GM19397 (cell line): ENCODE data around the gene CACNA1D.
"Not testable (repeated sequence)": the region's sequence is repeated elsewhere in the genome, so short reads cannot be mapped to it uniquely, and the experiment has no call there.

Source experiments
- ATAC-seq: cut with Tn5 transposase; IDR thresholded peaks from one replicate; pipeline ENCODE4 v1.9.1; 2021; ENCODE audit warnings: mild to moderate bottlenecking, moderate library complexity; ENCODE audit not compliant: unreplicated experiment

CACNA1D gene

GRCh38 chr3:53493963-53494791, at the start of gene CACNA1D:
Gene CACNA1D (plus strand): TSS chr3:53494611. CDS start chr3:53495167, 556 bp downstream.
- ATAC-seq: no peak

GRCh38 chr3:53457068-53457467, 37.3 kb upstream of the CACNA1D start:
- no peak for ATAC-seq

- ATAC-seq: no peak
Observed at GRCh38 chr3:53460326-53460725, 34.1 kb upstream of the CACNA1D start.

DNA sequence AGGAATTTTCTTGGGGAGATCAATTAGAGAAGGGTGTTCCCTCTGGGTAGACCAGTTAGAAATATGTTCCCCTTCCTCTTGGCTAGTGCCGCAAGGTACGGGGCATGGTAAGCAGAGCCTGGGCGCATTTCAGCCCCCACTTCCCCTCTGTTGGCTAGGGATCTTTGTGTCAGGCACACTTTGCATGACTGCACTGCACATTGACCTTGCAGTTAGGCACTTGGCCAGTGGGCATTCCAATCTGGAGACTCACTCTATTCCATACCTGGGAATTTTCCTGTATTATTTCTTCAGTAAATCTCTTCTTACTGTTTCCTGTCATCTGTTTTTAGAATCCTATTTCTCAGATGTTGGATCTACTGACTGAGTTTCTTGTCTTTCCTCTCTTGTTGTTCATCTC, 30.0 kb upstream of the CACNA1D start:
- no peak for ATAC-seq

DNA sequence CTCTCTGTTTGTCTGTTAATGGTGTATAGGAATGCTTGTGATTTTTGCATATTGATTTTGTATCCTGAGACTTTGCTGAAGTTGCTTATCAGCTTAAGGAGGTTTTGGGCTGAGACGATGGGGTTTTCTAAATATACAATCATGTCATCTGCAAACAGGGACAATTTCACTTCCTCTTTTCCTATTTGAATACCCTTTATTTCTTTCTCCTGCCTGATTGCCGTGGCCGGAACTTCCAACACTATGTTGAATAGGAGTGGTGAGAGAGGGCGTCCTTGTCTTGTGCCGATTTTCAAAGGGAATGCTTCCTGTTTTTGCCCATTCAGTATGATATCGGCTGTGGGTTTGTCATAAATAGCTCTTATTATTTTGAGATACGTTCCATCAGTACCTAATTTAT, 24.7 kb upstream of the CACNA1D start:
- ATAC-seq: not testable (repeated sequence)

DNA sequence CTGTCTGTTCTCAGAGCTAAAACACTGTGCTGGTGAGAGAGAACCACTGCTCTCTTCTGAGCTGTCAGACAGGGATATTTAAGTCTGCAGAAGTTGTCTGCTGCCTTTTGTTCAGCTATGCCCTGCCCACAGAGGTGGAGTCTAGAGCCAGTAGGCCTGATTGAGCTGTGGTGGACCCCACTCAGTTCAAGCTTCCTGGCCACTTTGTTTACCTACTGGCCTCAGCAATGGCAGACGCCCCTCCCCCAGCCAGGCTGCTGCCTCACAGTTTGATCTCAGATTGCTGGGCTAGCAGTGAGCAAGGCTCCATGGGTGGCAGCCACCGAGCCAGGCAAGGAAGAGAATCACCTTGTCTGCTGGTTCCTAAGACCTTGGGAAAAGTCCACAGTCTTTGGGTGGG, 21.0 kb upstream of the CACNA1D start:
- no peak for ATAC-seq

DNA sequence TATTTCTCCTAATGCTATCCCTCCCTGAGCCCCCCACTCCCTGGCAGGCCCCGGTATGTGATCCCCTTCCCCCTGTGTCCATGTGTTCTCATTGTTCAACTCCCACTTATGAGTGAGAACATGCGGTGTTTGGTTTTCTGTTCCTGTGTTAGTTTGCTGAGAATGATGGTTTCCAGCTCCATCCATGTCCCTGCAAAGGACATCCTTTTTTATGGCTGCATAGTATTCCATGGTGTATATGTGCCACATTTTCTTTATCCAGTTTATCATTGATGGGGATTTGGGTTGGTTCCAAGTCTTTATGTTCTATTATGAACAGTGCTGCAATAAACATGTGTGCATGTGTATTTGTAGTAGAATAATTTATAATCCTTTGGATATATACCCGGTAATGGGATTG, 18.0 kb upstream of the CACNA1D start:
- not testable (repeated sequence) for ATAC-seq

DNA sequence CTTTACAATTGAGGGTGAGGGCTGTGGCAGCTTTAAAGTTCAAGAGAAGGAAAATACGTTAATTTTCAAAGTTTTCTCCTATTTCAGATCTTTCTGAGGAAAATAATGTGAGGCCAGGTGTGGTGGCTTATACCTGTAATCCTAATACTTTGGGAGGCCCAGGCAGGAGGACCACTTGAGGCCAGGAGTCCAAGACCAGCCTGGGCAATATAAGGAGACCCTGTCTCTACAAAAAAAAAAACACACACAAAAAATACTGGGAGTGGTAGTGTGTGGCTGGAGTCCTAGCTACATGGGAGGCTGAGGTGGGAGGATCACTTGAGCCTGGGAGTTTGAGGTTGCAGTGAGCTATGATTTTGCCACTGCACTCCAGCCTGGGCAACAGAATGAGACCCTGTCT, 16.7 kb upstream of the CACNA1D start:
- ATAC-seq: not testable (repeated sequence)

DNA sequence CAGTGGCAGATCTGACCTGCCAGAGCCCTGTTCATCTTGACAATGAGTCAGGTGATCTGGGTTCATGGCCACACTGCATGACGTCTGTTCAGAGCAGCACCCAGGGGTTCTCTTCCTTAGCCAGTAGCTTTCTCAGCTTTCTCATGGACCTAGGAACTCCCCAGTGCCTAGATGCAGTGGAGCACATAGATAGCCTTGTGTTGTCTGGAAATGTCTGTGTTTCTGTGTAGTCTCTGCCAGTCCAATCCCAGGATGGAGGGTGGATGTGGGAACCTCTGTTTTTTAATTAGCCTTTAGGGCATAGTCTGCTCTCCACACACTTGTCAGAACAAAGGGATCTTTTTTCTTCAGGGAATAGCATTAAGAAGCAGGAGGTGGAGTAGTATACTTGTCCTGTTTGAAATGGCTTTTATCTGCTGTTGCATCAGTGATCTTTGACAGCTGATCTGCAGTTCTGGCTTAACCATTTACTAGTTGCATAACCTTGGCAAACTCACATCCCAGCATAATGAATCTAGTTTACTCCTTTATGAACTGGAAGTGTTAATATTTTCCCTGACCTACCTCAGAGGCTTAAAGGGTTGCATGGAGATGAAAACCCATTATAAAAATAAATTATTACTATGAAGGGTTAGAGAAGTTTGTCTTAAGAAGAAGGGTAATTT, 16.1 kb upstream of the CACNA1D start:
- ATAC-seq: no peak

GRCh38 chr3:53478921-53479664, 15.3 kb upstream of the CACNA1D start:
- ATAC-seq: no peak

- ATAC-seq: no peak
Observed at GRCh38 chr3:53482227-53482626, 12.2 kb upstream of the CACNA1D start.

DNA sequence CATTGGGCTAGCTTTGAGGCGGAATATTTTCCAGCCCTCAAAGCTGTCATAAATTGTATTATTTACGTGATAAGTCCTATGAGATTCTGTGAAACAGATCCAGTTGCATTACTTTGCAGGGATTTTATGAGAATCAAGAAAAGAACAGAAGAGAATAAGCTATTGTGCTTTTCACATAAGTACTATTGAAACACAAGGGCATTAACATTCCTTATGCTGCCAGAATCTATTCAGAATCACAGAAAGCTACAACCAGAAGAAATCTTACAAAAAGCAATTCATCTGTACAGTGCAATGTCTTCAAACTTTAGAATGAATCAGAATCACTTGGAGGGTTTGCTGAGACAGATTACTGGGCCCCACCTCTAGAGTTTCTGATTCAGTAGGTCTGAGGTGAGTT, 10.6 kb upstream of the CACNA1D start:
- no peak for ATAC-seq

- ATAC-seq: no peak
Observed at GRCh38 chr3:53484984-53485383, 9.4 kb upstream of the CACNA1D start.

DNA sequence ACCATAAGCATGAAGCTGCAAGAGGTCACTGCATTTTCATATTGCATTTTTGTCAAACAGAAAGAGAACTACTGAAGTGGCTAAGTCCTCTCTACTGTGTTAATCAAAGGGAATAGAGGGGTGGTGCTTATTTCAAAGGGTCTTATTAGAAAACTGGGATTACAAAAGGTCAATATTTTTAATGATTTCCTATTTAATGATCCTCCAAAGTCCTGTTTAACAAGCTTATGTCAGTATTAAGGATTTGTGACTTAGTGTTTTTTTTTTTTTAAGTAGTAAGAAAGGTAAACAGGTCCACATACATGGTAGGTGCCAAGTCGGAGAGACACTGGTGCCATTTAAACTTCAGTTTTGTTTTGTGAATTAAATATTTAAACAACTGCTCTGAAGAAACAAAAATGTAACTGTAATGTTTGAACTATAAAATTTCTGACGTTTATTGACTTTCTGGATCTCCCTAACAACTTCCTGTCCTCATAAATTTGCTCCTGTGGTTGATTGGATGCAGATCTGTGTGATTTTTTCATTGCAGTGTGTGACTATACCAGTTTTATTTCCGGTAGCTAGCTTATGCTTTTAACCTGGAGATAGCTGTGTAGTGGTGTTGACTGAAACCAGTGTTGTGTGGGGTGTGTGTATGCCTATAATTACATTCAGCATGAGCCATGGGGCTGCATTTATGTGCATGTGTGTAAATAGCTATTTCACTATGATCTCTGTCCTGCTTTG, 8.6 kb upstream of the CACNA1D start:
- ATAC-seq: no peak

- ATAC-seq: no peak
Observed at GRCh38 chr3:53486961-53487654, 7.3 kb upstream of the CACNA1D start.

DNA sequence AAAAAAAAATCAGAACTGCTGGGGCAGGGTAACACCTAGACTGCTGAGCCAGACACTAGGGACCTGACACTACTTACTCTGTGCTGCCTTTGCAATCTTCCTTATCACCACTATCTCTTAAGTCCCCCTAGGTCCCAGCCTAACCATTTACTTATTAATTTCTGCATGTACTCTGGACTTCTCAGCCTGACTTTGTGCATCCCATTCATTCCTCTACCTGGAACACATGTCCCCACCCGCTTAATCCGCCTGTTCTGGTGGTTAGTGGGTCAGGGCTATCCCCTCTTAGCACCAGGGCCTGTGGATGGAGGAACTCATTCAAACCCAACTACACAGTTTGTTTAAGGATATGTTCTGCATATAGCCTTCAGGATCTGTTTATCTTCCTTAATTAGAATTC, 5.0 kb upstream of the CACNA1D start:
- ATAC-seq: no peak

GRCh38 chr3:53489787-53490458, 4.5 kb upstream of the CACNA1D start:
- no peak for ATAC-seq

GRCh38 chr3:53490459-53490968, 3.9 kb upstream of the CACNA1D start:
- no peak for ATAC-seq

- no peak for ATAC-seq
Observed at GRCh38 chr3:53491276-53491675, 3.1 kb upstream of the CACNA1D start.

GRCh38 chr3:53493595-53493962, 832 bp upstream of the CACNA1D start:
- ATAC-seq: no peak
